ENCODE measurements around the gene SLC7A4.

Gene SLC7A4

DNA sequence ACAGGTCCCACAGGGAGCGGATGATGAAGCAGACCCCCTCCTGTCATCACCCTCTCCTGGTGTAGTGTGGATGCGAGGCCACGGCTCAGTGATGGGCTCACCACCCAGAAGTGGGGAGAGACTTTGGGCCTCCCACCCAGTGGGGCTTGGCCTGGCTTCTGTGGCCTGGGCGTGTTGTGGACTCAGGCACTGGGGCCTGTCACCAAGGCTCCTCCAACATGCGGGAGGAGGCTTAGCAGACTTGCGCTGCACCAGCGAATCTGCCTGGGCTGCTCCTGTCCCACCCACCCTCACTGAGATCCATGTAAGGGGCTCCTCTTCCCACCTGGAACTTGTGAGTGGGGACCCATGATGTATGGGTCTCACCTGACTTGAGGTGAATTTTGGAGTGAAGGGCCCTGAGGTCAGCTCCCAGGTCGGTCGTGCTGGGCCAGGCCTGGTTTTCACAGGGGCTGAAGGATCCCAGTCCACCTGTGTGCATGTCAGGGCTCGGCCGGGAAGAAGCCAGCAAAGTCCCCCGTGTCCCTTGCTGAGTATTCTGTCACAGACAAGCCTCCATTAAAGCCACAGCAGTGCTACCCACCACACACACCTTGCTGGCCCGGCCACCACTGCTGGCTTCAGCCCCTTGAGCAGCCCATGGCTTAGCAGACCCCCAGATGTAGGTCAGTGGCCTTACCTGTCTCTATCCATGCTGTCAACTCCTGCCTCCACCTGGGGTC lies 34.7 kb downstream of the SLC7A4 start:
- DNase-seq (ENCODE audit: low read depth in 3 of 3): no peak

- no peak for DNase-seq (ENCODE audit: low read depth in 3 of 3)
Observed at GRCh38 chr22:20996598-20997535, 35.5 kb downstream of the SLC7A4 start.

GRCh38 chr22:20996031-20996410 lies 36.3 kb downstream of the SLC7A4 start:
- no peak for DNase-seq (ENCODE audit: low read depth in 3 of 3)

DNA sequence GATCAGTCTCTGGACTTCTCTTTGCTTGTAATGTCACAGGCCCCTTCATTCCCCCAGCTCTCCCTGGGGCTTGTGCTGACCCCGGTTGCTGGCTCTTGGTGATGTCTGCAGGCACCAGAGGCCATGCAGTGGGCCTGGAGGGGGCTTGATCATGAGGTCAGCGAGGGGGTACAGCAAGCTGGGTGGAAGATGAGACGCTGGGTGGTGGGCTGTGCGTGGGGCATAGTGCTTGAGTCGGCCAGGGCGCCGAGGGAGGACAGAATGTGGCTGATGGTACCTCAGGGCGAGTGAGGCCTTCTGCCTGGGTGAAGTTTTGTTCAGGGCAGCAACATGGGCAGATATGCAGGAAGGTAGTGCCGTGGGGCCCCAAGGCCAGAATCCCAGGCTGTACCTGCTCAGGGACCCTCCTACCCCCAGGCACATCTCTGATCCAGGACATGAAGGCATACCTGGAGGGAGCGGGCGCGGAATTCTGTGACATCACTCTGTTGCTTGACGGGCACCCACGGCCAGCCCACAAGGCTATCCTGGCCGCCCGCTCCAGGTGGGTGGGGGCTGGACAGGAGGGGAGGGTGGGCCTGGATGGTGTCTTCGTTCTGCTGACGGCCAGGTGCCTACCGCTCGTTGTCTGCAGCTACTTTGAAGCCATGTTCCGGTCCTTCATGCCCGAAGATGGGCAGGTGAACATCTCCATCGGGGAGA lies 36.9 kb downstream of the SLC7A4 start:
- DNase-seq (ENCODE audit: low read depth in 3 of 3): no peak

DNA sequence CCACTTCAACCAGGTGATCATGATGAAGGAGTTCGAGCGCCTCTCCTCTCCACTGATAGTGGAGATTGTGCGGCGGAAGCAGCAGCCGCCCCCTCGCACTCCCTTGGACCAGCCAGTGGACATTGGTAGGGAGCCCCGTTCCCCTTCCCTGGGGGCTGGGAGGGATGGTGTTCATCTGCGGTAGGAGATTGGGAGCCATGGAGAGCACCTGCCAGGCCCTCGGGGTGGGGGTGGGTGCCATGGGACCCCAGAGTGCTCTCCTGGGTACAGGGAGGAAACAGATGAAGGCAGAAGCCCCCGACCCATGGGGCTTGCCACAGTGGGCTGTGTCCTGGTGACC lies 37.5 kb downstream of the SLC7A4 start:
- DNase-seq (ENCODE audit: low read depth in 3 of 3): no peak

GRCh38 chr22:20994128-20994901 lies 38.0 kb downstream of the SLC7A4 start:
- no peak for DNase-seq (ENCODE audit: low read depth in 3 of 3)

DNA sequence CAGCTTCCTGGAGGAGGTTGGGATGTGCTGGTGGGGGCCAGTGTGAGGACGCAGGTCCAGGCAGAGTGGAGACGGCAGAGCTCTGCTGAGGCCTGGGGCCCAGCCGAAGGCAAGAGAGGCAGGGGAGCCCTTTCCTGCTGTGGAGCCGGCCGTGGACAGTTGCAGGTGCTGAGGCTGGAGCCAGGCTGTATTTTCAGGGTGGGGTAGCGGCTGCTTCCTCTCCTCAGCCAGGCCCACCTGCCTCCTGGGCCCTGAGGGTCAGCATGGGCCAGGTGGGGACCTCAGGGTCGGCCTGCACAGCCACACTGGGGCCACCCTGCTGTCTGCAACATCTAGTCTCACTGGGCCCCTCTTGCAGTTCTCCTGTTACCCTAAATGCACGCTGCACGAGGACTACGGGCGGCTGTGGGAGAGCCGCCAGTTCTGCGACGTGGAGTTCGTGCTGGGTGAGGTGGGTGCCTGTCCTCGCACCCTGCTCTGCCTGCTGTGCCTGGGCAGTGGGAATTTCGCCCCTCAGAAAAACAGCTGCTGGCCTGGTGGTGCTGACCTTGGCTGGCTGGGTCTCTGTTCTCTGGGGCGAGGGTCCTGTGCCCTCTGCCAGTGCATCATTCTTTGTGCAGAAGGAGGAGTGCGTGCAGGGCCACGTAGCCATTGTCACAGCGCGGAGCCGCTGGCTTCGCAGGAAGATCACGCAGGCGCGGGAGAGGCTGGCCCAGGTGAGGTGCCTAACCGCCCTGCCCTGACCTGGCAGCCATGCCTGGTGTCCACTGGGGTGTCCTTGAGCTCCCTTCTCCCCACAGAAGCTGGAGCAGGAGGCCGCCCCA lies 38.8 kb downstream of the SLC7A4 start:
- no peak for DNase-seq (ENCODE audit: low read depth in 3 of 3)

GRCh38 chr22:20992456-20993303 lies 39.7 kb downstream of the SLC7A4 start:
- no peak for DNase-seq (ENCODE audit: low read depth in 3 of 3)

DNA sequence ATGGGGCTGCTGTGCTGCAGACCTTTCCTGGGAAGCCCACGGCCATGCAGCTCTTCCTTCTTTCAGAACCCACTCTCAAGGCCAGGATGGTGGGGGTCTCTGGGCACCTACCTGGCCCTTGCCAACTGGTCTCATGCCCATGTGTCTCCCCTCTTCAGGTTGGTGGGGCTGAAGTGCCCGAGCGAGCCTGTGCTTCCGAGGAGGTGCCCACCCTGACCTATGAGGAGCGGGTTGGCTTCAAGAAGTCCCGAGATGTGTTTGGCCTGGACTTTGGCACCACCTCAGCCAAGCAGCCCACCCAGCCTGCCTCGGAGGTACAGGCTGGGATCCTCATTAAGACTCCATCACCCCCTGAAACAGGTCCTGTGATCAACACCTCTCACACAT lies 40.3 kb downstream of the SLC7A4 start:
- DNase-seq (ENCODE audit: low read depth in 3 of 3): no peak

DNA sequence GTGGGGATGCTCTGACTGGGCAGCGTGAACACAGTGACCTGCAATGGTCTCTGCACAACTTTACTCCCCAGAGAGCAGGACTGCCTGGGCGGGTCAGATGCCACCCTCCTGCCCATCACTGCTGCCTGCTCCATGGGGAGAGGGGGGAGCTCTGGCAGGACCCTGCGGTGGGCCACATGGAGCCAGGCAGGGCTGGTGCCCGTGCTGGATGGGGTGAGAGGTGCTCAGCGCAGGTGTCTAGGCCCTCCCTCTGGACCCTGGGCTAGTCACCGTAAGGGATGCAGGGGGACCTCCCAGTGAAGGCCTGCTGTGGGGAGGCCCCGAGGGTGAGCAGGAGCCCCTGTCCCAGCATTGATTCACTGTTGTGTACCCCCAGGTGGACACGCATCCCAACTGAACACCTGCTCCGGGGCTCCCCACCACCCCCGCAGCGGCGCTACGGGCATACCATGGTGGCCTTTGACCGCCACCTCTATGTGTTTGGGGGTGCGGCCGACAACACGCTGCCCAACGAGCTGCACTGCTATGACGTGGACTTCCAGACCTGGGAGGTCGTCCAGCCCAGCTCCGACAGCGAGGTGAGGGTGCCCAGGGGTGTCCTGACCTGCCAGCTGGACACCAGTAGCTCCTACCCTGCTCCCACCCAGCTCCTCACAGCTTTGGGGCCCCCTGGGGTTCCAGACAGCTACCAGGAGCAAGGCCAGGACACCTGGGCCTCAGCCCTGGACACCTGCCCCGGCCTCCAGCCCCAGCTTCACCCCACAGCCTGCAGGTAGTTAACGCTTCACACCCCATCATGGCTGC lies 40.9 kb downstream of the SLC7A4 start:
- no peak for DNase-seq (ENCODE audit: low read depth in 3 of 3)

- no peak for DNase-seq (ENCODE audit: low read depth in 3 of 3)
Observed at GRCh38 chr22:20990184-20991180, 41.9 kb downstream of the SLC7A4 start.

DNA sequence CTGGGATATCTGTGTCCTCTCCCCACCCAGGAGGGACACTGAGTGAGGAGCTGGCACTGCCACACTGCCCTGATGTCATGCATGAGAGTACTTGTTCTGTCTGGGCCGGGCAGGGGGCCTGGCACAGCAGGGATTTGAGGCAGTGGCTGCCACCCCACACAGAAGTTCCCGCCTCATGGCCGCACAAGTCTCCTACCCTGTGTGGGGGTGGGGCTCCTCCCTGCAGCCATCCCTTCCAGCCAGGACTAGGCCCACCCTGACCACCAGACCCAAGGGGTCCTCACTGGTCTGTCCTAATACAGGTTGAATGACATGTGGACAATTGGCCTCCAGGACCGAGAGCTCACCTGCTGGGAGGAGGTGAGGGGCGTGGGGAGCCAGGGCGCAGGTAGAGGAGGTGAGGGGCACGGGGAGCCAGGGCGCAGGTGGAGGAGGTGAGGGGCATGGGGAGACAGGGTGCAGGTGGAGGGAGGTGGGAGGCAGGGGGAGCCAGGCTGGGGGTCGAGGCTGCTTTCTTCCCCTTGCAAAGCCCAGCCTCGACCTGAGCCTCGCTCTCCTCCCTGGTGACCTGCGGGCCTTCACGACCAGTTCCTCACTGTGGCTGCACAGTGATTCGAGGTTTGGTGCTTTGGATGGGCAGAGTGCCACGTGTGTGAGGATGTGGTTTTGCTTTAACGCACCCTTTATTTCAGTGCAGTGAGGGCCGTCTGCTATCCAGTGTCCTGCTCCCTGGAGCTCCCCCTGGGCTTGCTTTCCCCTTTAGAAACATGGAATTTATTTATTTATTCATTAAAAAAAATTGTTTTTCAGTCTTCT lies 42.8 kb downstream of the SLC7A4 start:
- DNase-seq (ENCODE audit: low read depth in 3 of 3): no peak

- DNase-seq (ENCODE audit: low read depth in 3 of 3): no peak
Observed at GRCh38 chr22:20988573-20989322, 43.6 kb downstream of the SLC7A4 start.

DNA sequence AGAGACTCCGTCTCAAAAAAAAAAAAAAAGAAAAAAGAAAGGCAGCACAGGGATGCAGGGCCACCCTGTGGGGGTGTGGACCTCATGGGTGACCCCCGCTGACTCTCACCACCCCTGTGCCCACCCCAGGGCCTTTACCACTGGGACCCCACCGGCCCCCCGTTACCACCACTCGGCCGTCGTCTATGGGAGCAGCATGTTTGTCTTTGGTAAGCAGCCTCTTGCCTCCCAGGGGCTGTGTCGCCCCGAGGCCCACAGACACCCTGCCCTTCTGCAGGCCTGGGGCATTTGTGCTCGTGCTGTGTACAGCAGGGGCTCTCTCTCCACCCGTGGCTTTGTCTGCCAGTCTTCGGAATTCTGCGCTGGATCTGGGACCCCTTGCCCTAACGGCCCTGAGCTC lies 45.0 kb downstream of the SLC7A4 start:
- no peak for DNase-seq (ENCODE audit: low read depth in 3 of 3)

- no peak for DNase-seq (ENCODE audit: low read depth in 3 of 3)
Observed at GRCh38 chr22:20986365-20986764, 46.0 kb downstream of the SLC7A4 start.

- DNase-seq (ENCODE audit: low read depth in 3 of 3): no peak
Observed at GRCh38 chr22:20985720-20986119, 46.6 kb downstream of the SLC7A4 start.

Data from stimulated activated CD4-positive, alpha-beta T cell treated with anti-CD3 and anti-CD28 coated beads, TNF-alpha, amount 100 ng/mL, for 48 hours (primary cell).